Prostate gland (tissue), 2 donors: ENCODE data around the gene ZFX.

Source experiments
- POLR2A ChIP-seq: fragments of 450-650 bp; IDR thresholded peaks from one replicate; pipeline ENCODE4 v1.6.1; 2016; ENCODE audit warnings: antibody characterized with exemption, mild to moderate bottlenecking
- TF ChIP-seq, protein P1 (sequence below), 4 experiments: fragments of 200-600 bp in 2 of 4; fragments of 450-650 bp in 2 of 4; sonication (generic) in 2 of 4; IDR thresholded peaks; 1 replicate in 3 of 4; 2 replicates in 1 of 4; pipeline ENCODE4 v1.5.1; 2016 to 2019; ENCODE audit warnings: antibody characterized with exemption in 4 of 4, mild to moderate bottlenecking in 2 of 4, moderate library complexity in 2 of 4

DNA sequence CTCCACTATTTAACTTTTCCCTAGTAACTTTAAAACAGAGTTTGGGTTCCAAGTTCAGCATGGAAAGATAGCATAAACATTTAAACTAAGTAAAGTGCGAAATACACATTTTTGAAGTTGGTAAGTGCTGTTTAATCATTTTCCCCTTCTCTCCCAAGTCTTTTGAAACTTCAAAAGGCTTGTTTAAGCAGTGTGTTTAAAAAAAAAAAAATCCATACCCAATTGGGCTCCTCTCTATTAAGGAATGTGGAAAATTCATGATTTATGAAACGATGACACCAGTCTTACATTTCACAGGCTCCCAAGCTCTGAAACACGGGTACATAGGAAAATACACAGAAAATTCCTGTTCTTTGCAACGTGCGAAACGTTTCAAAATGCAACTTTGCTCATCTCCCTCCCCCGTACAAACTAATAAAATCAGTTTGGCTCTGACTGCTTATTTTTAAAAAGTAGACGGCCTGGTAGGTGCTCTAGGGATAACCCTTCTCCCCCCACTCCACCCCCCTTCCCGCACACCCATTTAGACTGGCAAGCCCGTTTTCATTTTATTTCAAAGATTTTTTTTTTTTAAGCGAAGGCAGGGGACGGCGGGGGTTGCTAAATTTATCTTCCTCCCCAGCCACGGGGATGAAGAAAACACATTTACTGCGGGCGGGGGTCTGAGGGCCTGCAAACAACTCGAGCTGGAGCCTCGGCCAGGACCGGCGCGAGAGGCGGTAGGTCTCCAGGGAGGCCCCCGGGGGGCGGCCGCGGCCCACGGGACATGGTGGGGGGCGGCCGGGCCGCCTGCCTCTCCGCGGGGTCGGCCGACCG, 786 bp upstream of the ZFX start:
- TF ChIP-seq, protein P1, sequence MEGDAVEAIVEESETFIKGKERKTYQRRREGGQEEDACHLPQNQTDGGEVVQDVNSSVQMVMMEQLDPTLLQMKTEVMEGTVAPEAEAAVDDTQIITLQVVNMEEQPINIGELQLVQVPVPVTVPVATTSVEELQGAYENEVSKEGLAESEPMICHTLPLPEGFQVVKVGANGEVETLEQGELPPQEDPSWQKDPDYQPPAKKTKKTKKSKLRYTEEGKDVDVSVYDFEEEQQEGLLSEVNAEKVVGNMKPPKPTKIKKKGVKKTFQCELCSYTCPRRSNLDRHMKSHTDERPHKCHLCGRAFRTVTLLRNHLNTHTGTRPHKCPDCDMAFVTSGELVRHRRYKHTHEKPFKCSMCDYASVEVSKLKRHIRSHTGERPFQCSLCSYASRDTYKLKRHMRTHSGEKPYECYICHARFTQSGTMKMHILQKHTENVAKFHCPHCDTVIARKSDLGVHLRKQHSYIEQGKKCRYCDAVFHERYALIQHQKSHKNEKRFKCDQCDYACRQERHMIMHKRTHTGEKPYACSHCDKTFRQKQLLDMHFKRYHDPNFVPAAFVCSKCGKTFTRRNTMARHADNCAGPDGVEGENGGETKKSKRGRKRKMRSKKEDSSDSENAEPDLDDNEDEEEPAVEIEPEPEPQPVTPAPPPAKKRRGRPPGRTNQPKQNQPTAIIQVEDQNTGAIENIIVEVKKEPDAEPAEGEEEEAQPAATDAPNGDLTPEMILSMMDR (IDR thresholded peaks at IDR 0.05), result no peak
- TF ChIP-seq POLR2A, result no peak
